KOPT-K1 (cell line): ENCODE data around the gene DNMT1.
A peak's percentile ranks its signal among the peaks of the same experiment; 100 is the strongest.

ENCODE experiments used
- H3K27ac ChIP-seq: fragments of 200-600 bp; sonication (generic); 2 replicates; pipeline ENCODE4 v1.5.1; 2016; ENCODE audit warnings: antibody characterized with exemption, mild to moderate bottlenecking, low read depth, low read length; ENCODE audit not compliant: poor library complexity, severe bottlenecking
- H3K36me3 ChIP-seq: fragments of 200-600 bp; sonication (generic); 2 replicates; pipeline ENCODE4 v1.5.1; 2017; ENCODE audit warnings: antibody characterized with exemption, mild to moderate bottlenecking, low read length, moderate library complexity; ENCODE audit not compliant: insufficient read depth
- H3K9me3 ChIP-seq: fragments of 200-600 bp; sonication (generic); 2 replicates; pipeline ENCODE4 v1.5.1; 2017; ENCODE audit warnings: antibody characterized with exemption, low read length, mild to moderate bottlenecking; ENCODE audit not compliant: insufficient read depth, poor library complexity, severe bottlenecking

Gene DNMT1

GRCh38 chr19:10112037-10112761, 82.6 kb downstream of the DNMT1 start:
- H3K27ac ChIP-seq = peak overlapping the region; percentile 44
- peaks cover 92% of the 10 kb centered on the region for H3K36me3 ChIP-seq
- H3K9me3 ChIP-seq = no peaks in the 10 kb centered on the region

- Histone ChIP-seq H3K36me3 (peaks cover 89% of the 10 kb centered on the region), H3K9me3 (no peaks in the 10 kb centered on the region), H3K27ac (peak within 1 kb of the TSS; percentile 44)
These were observed 83.3 kb downstream of the DNMT1 start, which contains the start of gene P2RY11 for GRCh38 chr19:10111405-10111811. P2RY11 (plus strand) TSS chr19:10111693; CDS start chr19:10111722, 29 bp downstream.

- Histone ChIP-seq H3K9me3 (no peaks in the 10 kb centered on the region), H3K27ac (no peak overlapping the region), H3K36me3 (peaks cover 85% of the 10 kb centered on the region)
These were observed 83.8 kb downstream of the DNMT1 start for GRCh38 chr19:10110972-10111317.

- H3K36me3 ChIP-seq = peaks cover 78% of the 10 kb centered on the region
- no peak overlapping the region for H3K27ac ChIP-seq
- no peaks in the 10 kb centered on the region for H3K9me3 ChIP-seq
These were observed 84.4 kb downstream of the DNMT1 start for GRCh38 chr19:10110076-10110971.

GRCh38 chr19:10109528-10109927, 85.2 kb downstream of the DNMT1 start:
- H3K9me3 ChIP-seq = no peaks in the 10 kb centered on the region
- H3K36me3 ChIP-seq = peaks cover 70% of the 10 kb centered on the region
- H3K27ac ChIP-seq = no peak overlapping the region

- Histone ChIP-seq H3K36me3 (peaks cover 59% of the 10 kb centered on the region), H3K9me3 (no peaks in the 10 kb centered on the region), H3K27ac (peak overlapping the region; percentile 99)
These were observed 86.9 kb downstream of the DNMT1 start for GRCh38 chr19:10107817-10108367.

GRCh38 chr19:10107254-10107653, 87.5 kb downstream of the DNMT1 start:
- H3K36me3 ChIP-seq = peaks cover 56% of the 10 kb centered on the region
- H3K9me3 ChIP-seq = no peaks in the 10 kb centered on the region
- H3K27ac ChIP-seq = peak overlapping the region; percentile 99

- Histone ChIP-seq H3K27ac (peak within 1 kb of the TSS; percentile 99), H3K36me3 (peaks cover 46% of the 10 kb centered on the region), H3K9me3 (no peaks in the 10 kb centered on the region)
These were observed 88.4 kb downstream of the DNMT1 start, which contains the start of gene PPAN for GRCh38 chr19:10106100-10106936. PPAN (plus strand) TSS chr19:10106362; CDS start chr19:10106395, 33 bp downstream.

- H3K9me3 ChIP-seq = no peaks in the 10 kb centered on the region
- peaks cover 39% of the 10 kb centered on the region for H3K36me3 ChIP-seq
- H3K27ac ChIP-seq = peak overlapping the region; percentile 99
These were observed 89.1 kb downstream of the DNMT1 start for GRCh38 chr19:10105509-10106099.

GRCh38 chr19:10104665-10105508, 89.9 kb downstream of the DNMT1 start:
- Histone ChIP-seq H3K9me3 (no peaks in the 10 kb centered on the region), H3K36me3 (peaks cover 32% of the 10 kb centered on the region), H3K27ac (peak overlapping the region; percentile 99)

- H3K9me3 ChIP-seq = no peaks in the 10 kb centered on the region
- H3K36me3 ChIP-seq = peaks cover 24% of the 10 kb centered on the region
- peak overlapping the region; percentile 99 for H3K27ac ChIP-seq
These were observed 90.6 kb downstream of the DNMT1 start for GRCh38 chr19:10104130-10104513.

GRCh38 chr19:10102787-10103236, 91.9 kb downstream of the DNMT1 start:
- Histone ChIP-seq H3K27ac (peak overlapping the region; percentile 83), H3K36me3 (peaks cover 11% of the 10 kb centered on the region), H3K9me3 (no peaks in the 10 kb centered on the region)

- Histone ChIP-seq H3K9me3 (no peaks in the 10 kb centered on the region), H3K27ac (peak overlapping the region; percentile 83), H3K36me3 (no peaks in the 10 kb centered on the region)
These were observed 94.5 kb downstream of the DNMT1 start for GRCh38 chr19:10100163-10100785.
